Type B pancreatic cell (in vitro differentiated cells): ENCODE data around the gene RAPGEF4. TPM values are rescaled to one million over a fixed set of nuclear protein-coding genes. Genes with fewer than 3 reads are reported as not detected.

Experiments used
- DNase-seq: peaks from one replicate; pipeline ENCODE4 v3.0.0; 2021; ENCODE audit warnings: mixed read lengths; ENCODE audit not compliant: unreplicated experiment; ENCODE audit errors: extremely low spot score
- H3K27ac Mint-ChIP-seq: 2 replicates; pipeline ENCODE4 v1.8.0; 2021; ENCODE audit warnings: mild to moderate bottlenecking, mixed read lengths
- H3K27me3 Mint-ChIP-seq: 2 replicates; pipeline ENCODE4 v1.8.0; 2021; ENCODE audit warnings: mixed read lengths
- H3K36me3 Mint-ChIP-seq: 2 replicates; pipeline ENCODE4 v1.8.0; 2021; ENCODE audit warnings: mixed read lengths
- H3K4me1 Mint-ChIP-seq: one replicate; pipeline ENCODE4 v1.8.0; 2021; ENCODE audit warnings: mixed read lengths; ENCODE audit not compliant: unreplicated experiment
- H3K4me3 Mint-ChIP-seq: 2 replicates; pipeline ENCODE4 v1.8.0; 2021; ENCODE audit warnings: mild to moderate bottlenecking, mixed read lengths
- H3K9me3 Mint-ChIP-seq: 2 replicates; pipeline ENCODE4 v1.8.0; 2021; ENCODE audit warnings: mixed read lengths
- total RNA-seq: library from RNA; stranded (reverse); gene quantifications from 2 replicates; pipeline ENCODE4 v1.2.1, GENCODE V29; 2021; ENCODE audit warnings: low replicate concordance
- TF ChIP-seq, protein P1 (sequence below): fragments of 200-600 bp; sonication (generic); conservative IDR thresholded peaks from 2 replicates; pipeline ENCODE4 v1.5.0; 2021; ENCODE audit warnings: antibody characterized with exemption, mild to moderate bottlenecking

RAPGEF4 gene
- total RNA-seq, 1 donor from 2014 or later: 4.3 TPM

DNA sequence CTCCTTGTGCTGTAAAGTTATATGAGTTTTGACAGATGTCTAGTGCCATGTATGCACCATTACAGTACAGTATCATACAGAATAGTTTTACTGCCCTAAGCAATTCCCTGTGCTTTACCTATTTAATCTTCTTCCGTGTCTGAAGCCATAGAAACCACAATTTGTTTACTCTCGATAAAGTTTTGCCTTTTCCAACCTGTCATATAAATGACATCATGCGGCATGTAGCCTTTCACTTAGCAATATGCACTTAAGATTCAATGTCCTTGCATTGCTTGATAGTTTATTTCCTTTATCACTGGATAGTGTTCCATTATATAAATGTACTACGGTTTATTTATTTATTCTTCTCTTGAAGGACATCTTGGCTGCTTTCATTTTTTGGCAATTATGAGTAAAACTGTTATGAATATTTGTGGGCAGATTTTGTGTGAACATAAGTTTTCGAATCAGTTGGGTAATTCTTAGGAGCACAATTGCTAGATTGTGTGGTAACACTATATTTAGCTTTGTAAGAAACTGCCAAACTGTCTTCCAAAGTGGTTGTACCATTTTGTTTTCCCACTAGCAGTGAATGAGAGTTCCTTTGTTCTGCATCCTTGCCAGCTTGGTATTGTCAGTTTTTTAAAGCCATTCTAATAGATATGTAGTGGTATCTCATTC, 203.2 kb downstream of the RAPGEF4 start:
- no peaks in the 10 kb centered on the region for H3K4me1 Mint-ChIP-seq
- no peaks in the 10 kb centered on the region for H3K9me3 Mint-ChIP-seq
- no peak for DNase-seq
- H3K27me3 Mint-ChIP-seq: no peaks in the 10 kb centered on the region
- H3K36me3 Mint-ChIP-seq: no peaks in the 10 kb centered on the region
- H3K4me3 Mint-ChIP-seq: no peak overlapping the region
- TF ChIP-seq, protein P1, sequence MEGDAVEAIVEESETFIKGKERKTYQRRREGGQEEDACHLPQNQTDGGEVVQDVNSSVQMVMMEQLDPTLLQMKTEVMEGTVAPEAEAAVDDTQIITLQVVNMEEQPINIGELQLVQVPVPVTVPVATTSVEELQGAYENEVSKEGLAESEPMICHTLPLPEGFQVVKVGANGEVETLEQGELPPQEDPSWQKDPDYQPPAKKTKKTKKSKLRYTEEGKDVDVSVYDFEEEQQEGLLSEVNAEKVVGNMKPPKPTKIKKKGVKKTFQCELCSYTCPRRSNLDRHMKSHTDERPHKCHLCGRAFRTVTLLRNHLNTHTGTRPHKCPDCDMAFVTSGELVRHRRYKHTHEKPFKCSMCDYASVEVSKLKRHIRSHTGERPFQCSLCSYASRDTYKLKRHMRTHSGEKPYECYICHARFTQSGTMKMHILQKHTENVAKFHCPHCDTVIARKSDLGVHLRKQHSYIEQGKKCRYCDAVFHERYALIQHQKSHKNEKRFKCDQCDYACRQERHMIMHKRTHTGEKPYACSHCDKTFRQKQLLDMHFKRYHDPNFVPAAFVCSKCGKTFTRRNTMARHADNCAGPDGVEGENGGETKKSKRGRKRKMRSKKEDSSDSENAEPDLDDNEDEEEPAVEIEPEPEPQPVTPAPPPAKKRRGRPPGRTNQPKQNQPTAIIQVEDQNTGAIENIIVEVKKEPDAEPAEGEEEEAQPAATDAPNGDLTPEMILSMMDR: no peak
- peak overlapping the region; percentile 39 for H3K27ac Mint-ChIP-seq

DNA sequence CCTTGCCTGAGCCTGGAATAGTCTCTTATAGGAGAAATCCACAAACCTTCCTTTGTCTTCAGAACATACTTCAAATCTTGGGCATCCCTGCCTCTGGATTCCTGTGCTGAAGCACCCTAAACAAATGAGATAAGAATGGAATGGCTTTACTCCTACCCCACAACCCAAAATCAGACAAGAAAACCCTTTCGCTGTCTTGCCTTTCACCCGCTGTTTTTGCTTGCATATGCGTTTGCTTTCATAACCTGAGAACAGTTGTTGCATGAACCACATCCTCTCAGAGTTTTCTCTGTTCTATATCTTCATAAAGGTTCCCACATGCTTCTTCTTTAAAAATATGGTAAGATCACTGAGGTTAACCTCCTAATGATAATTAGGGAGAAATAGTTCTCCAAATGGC, 207.9 kb downstream of the RAPGEF4 start:
- no peak overlapping the region for H3K27ac Mint-ChIP-seq
- no peaks in the 10 kb centered on the region for H3K27me3 Mint-ChIP-seq
- TF ChIP-seq, protein P1: no peak
- DNase-seq: no peak
- no peak overlapping the region for H3K4me3 Mint-ChIP-seq
- no peaks in the 10 kb centered on the region for H3K9me3 Mint-ChIP-seq
- no peaks in the 10 kb centered on the region for H3K4me1 Mint-ChIP-seq
- no peaks in the 10 kb centered on the region for H3K36me3 Mint-ChIP-seq

DNA sequence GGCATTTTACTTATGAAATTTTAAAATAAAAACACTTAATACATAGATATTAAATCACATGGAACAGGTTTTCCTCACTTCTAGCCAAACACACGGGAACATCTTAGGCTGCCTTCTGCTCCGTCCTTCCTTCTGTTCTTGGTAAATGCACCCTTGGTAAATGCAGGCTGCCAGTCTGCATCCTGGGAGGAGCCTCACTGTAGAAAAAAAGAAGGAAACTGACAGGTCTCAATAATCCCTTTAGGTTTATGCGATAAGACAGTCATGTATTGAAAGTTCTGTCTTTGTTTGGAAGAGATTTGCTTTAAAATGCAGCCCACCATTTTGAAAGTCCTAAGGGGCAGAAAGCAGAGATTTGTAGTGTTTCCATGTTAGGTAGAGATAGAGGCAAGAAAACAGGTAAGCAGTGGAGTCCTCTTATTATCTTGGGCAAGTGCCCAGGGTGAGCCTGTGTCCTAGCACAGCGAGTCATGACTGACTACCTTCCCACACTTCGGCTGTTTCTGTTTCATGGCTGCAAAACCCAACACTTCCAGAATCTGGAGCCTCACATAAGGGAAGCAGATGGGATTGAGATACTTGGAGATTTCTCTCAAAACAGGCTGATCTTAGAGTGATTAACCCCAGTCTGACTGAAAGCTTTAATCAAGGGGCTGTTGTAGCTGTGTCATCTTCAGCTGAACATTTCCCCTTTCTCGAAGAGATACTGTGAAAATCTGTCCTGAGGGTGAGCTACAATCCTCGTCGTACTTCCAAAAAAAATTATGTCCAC, 208.6 kb downstream of the RAPGEF4 start:
- H3K4me3 Mint-ChIP-seq: no peak overlapping the region
- H3K4me1 Mint-ChIP-seq: no peaks in the 10 kb centered on the region
- H3K9me3 Mint-ChIP-seq: no peaks in the 10 kb centered on the region
- no peaks in the 10 kb centered on the region for H3K27me3 Mint-ChIP-seq
- no peak overlapping the region for H3K27ac Mint-ChIP-seq
- H3K36me3 Mint-ChIP-seq: no peaks in the 10 kb centered on the region
- TF ChIP-seq, protein P1: no peak
- no peak for DNase-seq

DNA sequence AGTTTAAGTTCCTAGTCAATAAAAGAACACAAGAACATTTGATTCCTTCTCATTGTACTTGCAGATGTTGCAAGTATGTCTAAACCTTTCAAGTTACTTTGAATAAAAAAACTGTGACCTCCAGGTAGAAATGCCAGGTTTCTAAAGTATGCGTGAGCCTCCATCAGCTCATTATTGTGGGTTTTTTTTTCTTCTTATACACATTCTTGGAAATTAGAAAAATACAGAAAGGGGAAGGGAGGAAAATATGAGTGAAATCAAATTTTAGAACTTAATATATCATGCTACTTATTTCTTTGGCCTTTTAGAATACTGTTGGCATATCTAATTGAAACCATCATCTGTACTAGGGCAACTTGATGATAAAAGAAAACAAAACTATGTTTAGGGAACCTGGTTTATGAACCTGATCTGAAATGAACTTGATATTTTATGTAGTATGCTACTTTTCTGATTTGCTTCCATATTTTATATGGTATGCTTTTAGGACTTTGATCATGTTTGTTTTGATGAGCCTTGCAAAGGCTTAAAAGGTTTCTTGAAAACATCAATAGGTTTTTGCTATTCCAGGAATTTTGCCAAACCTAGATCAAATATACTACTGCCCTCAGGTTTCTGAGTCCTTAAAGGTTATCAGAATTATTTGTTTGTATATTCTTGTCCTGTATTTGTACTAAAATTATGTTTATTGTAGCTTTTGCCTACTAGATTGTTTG, 209.3 kb downstream of the RAPGEF4 start:
- H3K27ac Mint-ChIP-seq: no peak overlapping the region
- H3K27me3 Mint-ChIP-seq: no peaks in the 10 kb centered on the region
- TF ChIP-seq, protein P1: no peak
- no peak for DNase-seq
- no peaks in the 10 kb centered on the region for H3K4me1 Mint-ChIP-seq
- no peaks in the 10 kb centered on the region for H3K36me3 Mint-ChIP-seq
- no peak overlapping the region for H3K4me3 Mint-ChIP-seq
- no peaks in the 10 kb centered on the region for H3K9me3 Mint-ChIP-seq

DNA sequence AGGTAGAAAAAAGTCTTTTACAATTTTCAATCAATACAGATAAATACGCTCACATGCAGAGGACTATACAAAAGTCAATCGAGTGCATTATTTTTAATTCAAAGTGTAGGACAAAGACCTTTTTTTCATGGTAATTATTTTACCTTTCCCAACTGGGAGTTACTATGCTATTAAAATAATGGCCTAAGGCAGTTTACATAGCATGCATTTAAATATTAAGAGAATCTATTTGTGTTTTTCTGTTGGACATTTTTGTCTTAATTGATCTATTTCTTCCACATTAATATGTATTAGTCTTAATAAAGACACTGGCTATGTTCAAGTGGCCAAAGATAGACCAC, 209.8 kb downstream of the RAPGEF4 start:
- no peaks in the 10 kb centered on the region for H3K36me3 Mint-ChIP-seq
- TF ChIP-seq, protein P1: no peak
- DNase-seq: no peak
- no peaks in the 10 kb centered on the region for H3K27me3 Mint-ChIP-seq
- H3K4me1 Mint-ChIP-seq: no peaks in the 10 kb centered on the region
- no peak overlapping the region for H3K27ac Mint-ChIP-seq
- no peak overlapping the region for H3K4me3 Mint-ChIP-seq
- H3K9me3 Mint-ChIP-seq: no peaks in the 10 kb centered on the region
